Liver (tissue), 3 donors: ENCODE results near the gene NADSYN1.

Source experiments
- ATF3 ChIP-seq: IDR thresholded peaks from 2 replicates; pipeline ENCODE4 v1.6.1; 2016; ENCODE audit warnings: antibody characterized with exemption
- CTCF ChIP-seq: fragments of 150-350 bp; IDR thresholded peaks from 2 replicates; pipeline ENCODE4 v1.5.1; 2017; ENCODE audit warnings: improper control_type of control experiment, low read depth, low read length; ENCODE audit not compliant: missing input control
- EGR1 ChIP-seq, 2 donors: IDR thresholded peaks; 2 replicates each; pipeline ENCODE4 v1.6.1; 2016 to 2018; ENCODE audit warnings: antibody characterized with exemption in 2 of 2, low read depth in 2 of 2
- FOXA1 ChIP-seq: IDR thresholded peaks from 2 replicates; pipeline ENCODE4 v1.6.1; 2016; ENCODE audit warnings: antibody characterized with exemption
- GABPA ChIP-seq, 2 donors: IDR thresholded peaks in 1 of 2; conservative IDR thresholded peaks in 1 of 2; 2 replicates each; pipeline ENCODE4 v1.6.1; 2016; ENCODE audit warnings: antibody characterized with exemption in 2 of 2, mild to moderate bottlenecking in 1 of 2, moderate library complexity in 1 of 2
- HNF4G ChIP-seq: IDR thresholded peaks from 2 replicates; pipeline ENCODE4 v1.6.1; 2016; ENCODE audit warnings: antibody characterized with exemption
- JUND ChIP-seq, 2 donors: IDR thresholded peaks; 2 replicates each; pipeline ENCODE4 v1.6.1; 2016; ENCODE audit warnings: antibody characterized with exemption in 2 of 2
- NR2F2 ChIP-seq: IDR thresholded peaks from 2 replicates; pipeline ENCODE4 v1.6.1; 2016; ENCODE audit warnings: antibody characterized with exemption
- RAD21 ChIP-seq, 2 donors: IDR thresholded peaks; 2 replicates each; pipeline ENCODE4 v1.6.1; 2016; ENCODE audit warnings: antibody characterized with exemption in 2 of 2, mild to moderate bottlenecking in 2 of 2
- REST ChIP-seq: IDR thresholded peaks from 2 replicates; pipeline ENCODE4 v1.6.1; 2016; ENCODE audit warnings: antibody characterized with exemption, mild to moderate bottlenecking
- SP1 ChIP-seq: IDR thresholded peaks from 2 replicates; pipeline ENCODE4 v1.6.1; 2018; ENCODE audit warnings: antibody characterized with exemption, mild to moderate bottlenecking
- TAF1 ChIP-seq: conservative IDR thresholded peaks from 2 replicates; pipeline ENCODE4 v1.6.1; 2016; ENCODE audit warnings: antibody characterized with exemption, mild to moderate bottlenecking
- ZBTB33 ChIP-seq: IDR thresholded peaks from 2 replicates; pipeline ENCODE4 v1.6.1; 2016; ENCODE audit warnings: antibody characterized with exemption
- donor health status: healthy.
- donor health status: healthy.

- no peak for TF ChIP-seq CTCF
- no peak for TF ChIP-seq ZBTB33
- TF ChIP-seq EGR1 (IDR thresholded peaks at IDR 0.05; ENCODE audit: low read depth in 2 of 2) = no peak
- TF ChIP-seq REST = no peak
- TF ChIP-seq JUND (IDR thresholded peaks at IDR 0.05) = no peak
- no peak for TF ChIP-seq FOXA1
- TF ChIP-seq SP1 = no peak
- no peak for TF ChIP-seq TAF1
- TF ChIP-seq RAD21 (IDR thresholded peaks at IDR 0.05) = no peak
- no peak for TF ChIP-seq NR2F2
- TF ChIP-seq GABPA (IDR thresholded peaks at IDR 0.05 in 1 of 2, conservative IDR thresholded peaks at IDR 0.05 in 1 of 2) = no peak
- TF ChIP-seq ATF3 = no peak
- TF ChIP-seq HNF4G = no peak
These were observed 21.7 kb upstream of the NADSYN1 start for GRCh38 chr11:71431271-71431670.
